Activated CD4-positive, alpha-beta memory T cell treated with anti-CD3 and anti-CD28 coated beads for 36 hours (primary cell): Measurements from ENCODE around the gene NPFFR2. TPM values are rescaled to one million over a fixed set of nuclear protein-coding genes. Genes with fewer than 3 reads are reported as not detected.

Experiments
- total RNA-seq, 2 experiments: library from RNA; stranded (reverse); gene quantifications; one replicate each; pipeline ENCODE4 v1.2.3, GENCODE V29; 2021

NPFFR2 gene
- total RNA-seq, 2 experiments from 2014 or later: not detected

Other genes with a start within 250 kb of the NPFFR2 start
- not detected for gene GC, start 247.9 kb upstream of the NPFFR2 start, total RNA-seq